ENCODE results near the gene PNKP. TPM values are rescaled to one million over a fixed set of nuclear protein-coding genes. Genes with fewer than 3 reads are reported as not detected.
A peak's percentile ranks its signal among the peaks of the same experiment; 100 is the strongest.

PNKP gene
- total RNA-seq, 1 experiment from 2014 or later: 146 TPM

DNA sequence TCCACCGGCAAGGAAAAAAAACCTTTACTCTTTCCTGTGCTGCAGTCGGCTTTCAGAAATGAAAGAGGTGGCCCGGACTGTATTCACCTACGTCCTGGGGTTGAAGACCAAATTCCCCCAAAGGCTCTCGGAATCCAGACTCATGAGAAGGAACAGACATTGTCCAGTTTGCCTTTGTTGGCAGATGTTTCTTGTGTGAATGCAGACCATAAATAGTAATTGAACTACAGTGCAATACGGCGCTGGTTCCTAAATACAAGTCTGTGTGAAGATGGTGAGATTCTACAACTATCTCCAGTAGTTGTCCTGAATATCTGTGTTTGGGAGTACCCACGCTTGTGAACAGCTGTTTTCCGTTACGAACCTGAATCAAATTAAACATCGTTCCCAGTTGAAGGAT lies 27.7 kb downstream of the PNKP start (continued):
- TF ChIP-seq, protein P1, sequence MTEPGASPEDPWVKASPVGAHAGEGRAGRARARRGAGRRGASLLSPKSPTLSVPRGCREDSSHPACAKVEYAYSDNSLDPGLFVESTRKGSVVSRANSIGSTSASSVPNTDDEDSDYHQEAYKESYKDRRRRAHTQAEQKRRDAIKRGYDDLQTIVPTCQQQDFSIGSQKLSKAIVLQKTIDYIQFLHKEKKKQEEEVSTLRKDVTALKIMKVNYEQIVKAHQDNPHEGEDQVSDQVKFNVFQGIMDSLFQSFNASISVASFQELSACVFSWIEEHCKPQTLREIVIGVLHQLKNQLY (CRISPR knock-in tag; IDR thresholded peaks at IDR 0.05): no peak

DNA sequence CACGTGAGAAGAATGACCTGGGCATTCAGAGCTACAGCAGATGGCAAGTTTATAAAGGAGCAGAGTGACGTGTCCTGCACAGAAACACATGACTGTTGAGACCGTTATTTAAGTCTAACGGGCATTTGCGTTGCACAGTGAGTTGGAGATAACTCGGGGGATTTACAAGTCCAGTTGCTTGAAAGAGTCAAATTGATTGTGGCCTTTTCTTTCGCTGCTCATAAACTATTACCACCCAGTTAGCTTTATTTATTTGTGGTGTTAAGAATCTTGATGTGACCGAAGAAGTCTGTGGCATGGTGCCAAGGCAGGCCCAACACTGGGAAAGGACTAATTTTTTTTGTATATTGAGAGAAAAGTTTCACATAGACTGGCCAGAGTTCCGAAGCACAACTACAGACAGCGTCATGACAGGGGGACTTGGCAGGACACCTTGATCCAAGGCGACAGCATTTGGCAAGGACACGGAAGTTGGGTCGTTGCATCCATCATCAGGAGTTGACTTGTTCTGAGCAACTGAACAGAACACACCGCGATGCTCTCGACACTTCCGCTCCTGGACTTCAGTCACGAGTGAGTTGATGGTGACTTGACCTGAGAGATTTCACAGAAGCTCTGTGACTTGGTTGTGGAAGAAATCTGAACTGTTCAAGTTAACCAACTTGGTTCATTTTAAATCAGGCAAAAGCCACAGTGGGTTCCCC lies 28.3 kb downstream of the PNKP start:
- Mint-ChIP-seq H3K27me3 (ENCODE audit: low read depth) (no peaks in the 10 kb centered on the region), H3K9me3 (no peaks in the 10 kb centered on the region), H3K27ac (no peak overlapping the region), H3K4me3 (no peak overlapping the region), H3K36me3 (peaks cover 41% of the 10 kb centered on the region), H3K4me1 (no peaks in the 10 kb centered on the region)
- ATAC-seq: no peak
- ChIA-PET CTCF (interaction anchor here (0.7 kb wide), 1 partner anchor 24 kb away, joined by 3 read pairs; no protein-coding TSS in a partner anchor), POLR2A (interaction anchor here (0.6 kb wide), 1 partner anchor 331 kb away, joined by 6 read pairs; no protein-coding TSS in a partner anchor)
- DNase-seq (ENCODE audit: low spot score): no peak
- no peak for TF ChIP-seq GRHL2 (CRISPR knock-in tag; IDR thresholded peaks at IDR 0.05; ENCODE audit: insufficient replicate concordance, severe bottlenecking)

DNA sequence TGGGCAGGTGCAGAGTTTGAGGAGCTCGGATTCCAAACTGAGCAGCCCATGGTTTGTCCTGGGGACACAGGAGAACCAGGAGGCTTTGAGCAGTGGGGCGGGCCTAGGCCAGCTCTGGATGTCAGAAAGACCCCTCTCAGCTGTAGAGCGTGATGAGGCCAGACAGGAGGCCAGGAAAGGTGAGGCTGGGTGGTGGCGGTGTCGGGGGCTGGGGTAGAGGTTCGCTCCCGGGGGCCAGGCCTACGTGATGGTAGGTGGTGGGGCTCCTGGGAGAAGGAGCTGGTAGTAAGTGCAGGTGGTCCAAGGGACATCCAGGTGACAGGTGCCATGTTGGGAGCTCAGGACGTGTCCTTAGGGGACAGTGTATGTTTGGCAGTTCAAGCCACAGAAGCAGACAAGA lies 30.0 kb downstream of the PNKP start:
- ChIA-PET CTCF (no interaction called here), POLR2A (interaction anchor here (0.6 kb wide), 1 partner anchor 42 kb away, joined by 3 read pairs; no protein-coding TSS in a partner anchor)
- DNase-seq (ENCODE audit: low spot score) (no peak), ATAC-seq (no peak)
- TF ChIP-seq ESRRA (CRISPR knock-in tag; IDR thresholded peaks at IDR 0.05; ENCODE audit: borderline replicate concordance) (no peak), IRF2 (CRISPR knock-in tag; IDR thresholded peaks at IDR 0.05; ENCODE audit: borderline replicate concordance, low read depth) (no peak), AR (CRISPR knock-in tag; IDR thresholded peaks at IDR 0.05) (no peak), GTF2I (CRISPR knock-in tag; conservative IDR thresholded peaks at IDR 0.05) (no peak), TP53 (CRISPR knock-in tag; IDR thresholded peaks at IDR 0.05) (no peak), MXD4 (CRISPR knock-in tag; IDR thresholded peaks at IDR 0.05; ENCODE audit: borderline replicate concordance) (no peak), USF1 (CRISPR knock-in tag; IDR thresholded peaks at IDR 0.05) (no peak), FOXJ3 (CRISPR knock-in tag; IDR thresholded peaks at IDR 0.05; ENCODE audit: borderline replicate concordance) (no peak), SMAD3 (CRISPR knock-in tag; IDR thresholded peaks at IDR 0.05; ENCODE audit: borderline replicate concordance) (no peak), JAZF1 (CRISPR knock-in tag; IDR thresholded peaks at IDR 0.05) (no peak), CREM (CRISPR knock-in tag; IDR thresholded peaks at IDR 0.05) (no peak)
- TF ChIP-seq, protein P2, sequence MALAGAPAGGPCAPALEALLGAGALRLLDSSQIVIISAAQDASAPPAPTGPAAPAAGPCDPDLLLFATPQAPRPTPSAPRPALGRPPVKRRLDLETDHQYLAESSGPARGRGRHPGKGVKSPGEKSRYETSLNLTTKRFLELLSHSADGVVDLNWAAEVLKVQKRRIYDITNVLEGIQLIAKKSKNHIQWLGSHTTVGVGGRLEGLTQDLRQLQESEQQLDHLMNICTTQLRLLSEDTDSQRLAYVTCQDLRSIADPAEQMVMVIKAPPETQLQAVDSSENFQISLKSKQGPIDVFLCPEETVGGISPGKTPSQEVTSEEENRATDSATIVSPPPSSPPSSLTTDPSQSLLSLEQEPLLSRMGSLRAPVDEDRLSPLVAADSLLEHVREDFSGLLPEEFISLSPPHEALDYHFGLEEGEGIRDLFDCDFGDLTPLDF (CRISPR knock-in tag; IDR thresholded peaks at IDR 0.05): no peak
- TF ChIP-seq, protein P3, sequence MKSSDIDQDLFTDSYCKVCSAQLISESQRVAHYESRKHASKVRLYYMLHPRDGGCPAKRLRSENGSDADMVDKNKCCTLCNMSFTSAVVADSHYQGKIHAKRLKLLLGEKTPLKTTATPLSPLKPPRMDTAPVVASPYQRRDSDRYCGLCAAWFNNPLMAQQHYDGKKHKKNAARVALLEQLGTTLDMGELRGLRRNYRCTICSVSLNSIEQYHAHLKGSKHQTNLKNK (CRISPR knock-in tag; IDR thresholded peaks at IDR 0.05): no peak
- TF ChIP-seq, protein P4, sequence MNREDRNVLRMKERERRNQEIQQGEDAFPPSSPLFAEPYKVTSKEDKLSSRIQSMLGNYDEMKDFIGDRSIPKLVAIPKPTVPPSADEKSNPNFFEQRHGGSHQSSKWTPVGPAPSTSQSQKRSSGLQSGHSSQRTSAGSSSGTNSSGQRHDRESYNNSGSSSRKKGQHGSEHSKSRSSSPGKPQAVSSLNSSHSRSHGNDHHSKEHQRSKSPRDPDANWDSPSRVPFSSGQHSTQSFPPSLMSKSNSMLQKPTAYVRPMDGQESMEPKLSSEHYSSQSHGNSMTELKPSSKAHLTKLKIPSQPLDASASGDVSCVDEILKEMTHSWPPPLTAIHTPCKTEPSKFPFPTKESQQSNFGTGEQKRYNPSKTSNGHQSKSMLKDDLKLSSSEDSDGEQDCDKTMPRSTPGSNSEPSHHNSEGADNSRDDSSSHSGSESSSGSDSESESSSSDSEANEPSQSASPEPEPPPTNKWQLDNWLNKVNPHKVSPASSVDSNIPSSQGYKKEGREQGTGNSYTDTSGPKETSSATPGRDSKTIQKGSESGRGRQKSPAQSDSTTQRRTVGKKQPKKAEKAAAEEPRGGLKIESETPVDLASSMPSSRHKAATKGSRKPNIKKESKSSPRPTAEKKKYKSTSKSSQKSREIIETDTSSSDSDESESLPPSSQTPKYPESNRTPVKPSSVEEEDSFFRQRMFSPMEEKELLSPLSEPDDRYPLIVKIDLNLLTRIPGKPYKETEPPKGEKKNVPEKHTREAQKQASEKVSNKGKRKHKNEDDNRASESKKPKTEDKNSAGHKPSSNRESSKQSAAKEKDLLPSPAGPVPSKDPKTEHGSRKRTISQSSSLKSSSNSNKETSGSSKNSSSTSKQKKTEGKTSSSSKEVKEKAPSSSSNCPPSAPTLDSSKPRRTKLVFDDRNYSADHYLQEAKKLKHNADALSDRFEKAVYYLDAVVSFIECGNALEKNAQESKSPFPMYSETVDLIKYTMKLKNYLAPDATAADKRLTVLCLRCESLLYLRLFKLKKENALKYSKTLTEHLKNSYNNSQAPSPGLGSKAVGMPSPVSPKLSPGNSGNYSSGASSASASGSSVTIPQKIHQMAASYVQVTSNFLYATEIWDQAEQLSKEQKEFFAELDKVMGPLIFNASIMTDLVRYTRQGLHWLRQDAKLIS (CRISPR knock-in tag; IDR thresholded peaks at IDR 0.05; ENCODE audit: borderline replicate concordance): no peak
- TF ChIP-seq, protein P5, sequence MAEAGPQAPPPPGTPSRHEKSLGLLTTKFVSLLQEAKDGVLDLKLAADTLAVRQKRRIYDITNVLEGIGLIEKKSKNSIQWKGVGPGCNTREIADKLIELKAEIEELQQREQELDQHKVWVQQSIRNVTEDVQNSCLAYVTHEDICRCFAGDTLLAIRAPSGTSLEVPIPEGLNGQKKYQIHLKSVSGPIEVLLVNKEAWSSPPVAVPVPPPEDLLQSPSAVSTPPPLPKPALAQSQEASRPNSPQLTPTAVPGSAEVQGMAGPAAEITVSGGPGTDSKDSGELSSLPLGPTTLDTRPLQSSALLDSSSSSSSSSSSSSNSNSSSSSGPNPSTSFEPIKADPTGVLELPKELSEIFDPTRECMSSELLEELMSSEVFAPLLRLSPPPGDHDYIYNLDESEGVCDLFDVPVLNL (CRISPR knock-in tag; IDR thresholded peaks at IDR 0.05; ENCODE audit: borderline replicate concordance, low read depth): no peak
- peaks cover 53% of the 10 kb centered on the region for H3K36me3 Mint-ChIP-seq
- H3K4me1 Mint-ChIP-seq: no peaks in the 10 kb centered on the region
- no peak overlapping the region for H3K4me3 Mint-ChIP-seq
- 0 out of 2 replicates have a peak overlapping the region, but pooled peaks have one; percentile 9 for H3K27ac Mint-ChIP-seq
- H3K9me3 Mint-ChIP-seq: no peaks in the 10 kb centered on the region
- no peaks in the 10 kb centered on the region for H3K27me3 Mint-ChIP-seq (ENCODE audit: low read depth)
